T-helper 22 cell (primary cell): ENCODE results near the gene SPATA6L.
A peak's percentile ranks its signal among the peaks of the same experiment; 100 is the strongest.

Experiments
- DNase-seq: peaks from one replicate; pipeline ENCODE4 v3.0.0-alpha.2; 2020; ENCODE audit warnings: low read depth

The SPATA6L gene

DNA sequence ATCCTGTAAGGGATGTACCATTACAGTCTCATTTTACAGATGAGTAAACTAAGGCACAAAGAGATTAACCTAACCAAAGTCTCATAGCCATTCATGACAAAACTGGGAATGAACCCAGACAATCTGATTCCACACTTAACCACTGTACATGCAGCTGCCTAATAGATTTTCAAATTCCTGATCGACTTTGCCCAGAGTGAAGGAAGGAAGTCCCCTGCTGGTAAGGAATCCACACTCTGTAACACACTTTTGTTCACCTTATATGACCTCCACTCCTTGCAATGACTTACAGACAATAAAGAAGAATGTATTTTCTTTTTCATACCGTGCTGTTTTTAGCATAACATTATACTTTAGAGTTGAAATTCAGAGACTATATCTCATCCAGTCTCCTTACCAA lies 35.4 kb downstream of the SPATA6L start:
- no peak for DNase-seq

DNA sequence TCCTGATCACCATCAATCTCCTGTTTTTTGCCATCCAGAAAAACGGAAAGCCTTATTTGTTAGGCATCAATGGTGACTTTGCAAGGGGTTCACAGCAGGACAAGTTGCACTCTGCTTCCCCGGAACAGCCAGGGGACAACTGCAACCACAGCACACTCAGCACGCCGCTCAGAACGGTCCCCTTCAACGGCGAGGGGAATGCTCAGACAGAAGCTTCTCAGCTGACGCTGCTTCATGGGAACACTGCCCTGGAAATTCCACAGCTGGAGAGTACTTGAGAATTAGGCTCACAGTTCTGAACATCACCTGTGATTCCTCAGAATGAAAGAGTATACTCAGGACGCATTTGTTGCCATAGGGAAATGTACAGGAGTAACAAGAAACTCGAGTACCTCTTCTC lies 44.3 kb downstream of the SPATA6L start:
- DNase-seq, result no peak

DNA sequence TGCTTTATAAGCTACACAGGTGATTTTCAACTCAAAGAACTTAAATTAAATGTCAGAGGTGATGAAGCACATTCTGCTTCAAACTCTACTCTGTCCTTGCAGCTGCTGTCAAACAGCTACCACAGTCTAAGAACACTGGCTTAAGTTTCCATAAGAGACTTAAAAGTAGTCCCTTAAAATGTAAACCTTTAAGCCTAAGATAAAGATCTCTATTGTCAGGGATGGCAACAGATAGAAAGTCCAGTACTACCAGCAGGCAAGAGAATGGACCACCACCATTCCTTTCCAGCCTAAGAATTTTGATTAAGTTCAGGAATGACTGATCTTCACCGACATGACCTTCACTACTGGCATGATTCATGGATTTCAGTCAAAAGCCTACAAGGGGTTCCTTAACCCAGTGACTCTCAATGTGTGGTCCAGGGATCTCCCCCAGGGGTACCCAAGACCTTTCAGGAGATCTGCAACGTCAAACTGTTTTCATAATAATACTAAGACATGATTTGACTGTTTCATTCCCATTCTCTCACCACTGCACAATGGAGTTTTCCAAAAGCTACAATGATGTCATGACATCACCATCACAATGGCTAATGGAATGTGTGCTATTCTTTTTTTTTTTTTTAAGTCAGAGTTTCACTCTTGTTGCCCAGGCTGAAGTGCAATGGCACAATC lies 45.3 kb downstream of the SPATA6L start:
- DNase-seq, result no peak

DNA sequence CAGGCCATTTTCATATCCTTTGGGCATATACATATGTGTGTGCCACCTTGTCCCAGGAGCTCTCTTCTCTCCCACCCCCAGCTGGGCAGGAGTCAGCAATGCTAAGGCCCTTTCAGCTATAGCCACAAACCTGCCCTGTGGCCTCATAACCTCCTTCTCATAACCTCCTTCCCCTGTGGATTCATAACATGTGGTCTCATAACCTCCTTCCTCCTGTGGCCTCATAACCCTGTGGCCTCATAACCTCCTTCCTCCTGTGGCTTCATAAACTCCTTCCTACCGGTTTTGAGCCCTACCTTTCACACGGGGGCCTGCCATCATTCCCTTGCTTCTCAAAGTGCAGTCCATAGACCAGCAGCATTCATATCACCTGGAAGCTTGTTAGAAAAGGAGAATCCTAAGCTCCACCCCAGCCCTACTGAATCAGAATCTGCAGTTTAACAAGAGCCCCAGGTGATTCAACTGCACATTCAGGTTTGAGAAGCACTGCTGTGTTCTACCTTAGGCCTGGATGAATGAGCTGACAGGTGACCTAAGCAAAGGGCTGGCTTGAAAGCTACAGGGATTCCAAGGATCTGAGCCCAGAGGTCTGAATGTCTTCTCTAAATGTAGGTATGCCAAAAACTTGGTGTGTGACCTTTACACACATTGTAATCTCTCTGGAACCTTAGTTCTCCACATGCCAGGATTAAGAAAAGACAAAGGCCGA lies 46.1 kb downstream of the SPATA6L start:
- DNase-seq, result no peak

DNA sequence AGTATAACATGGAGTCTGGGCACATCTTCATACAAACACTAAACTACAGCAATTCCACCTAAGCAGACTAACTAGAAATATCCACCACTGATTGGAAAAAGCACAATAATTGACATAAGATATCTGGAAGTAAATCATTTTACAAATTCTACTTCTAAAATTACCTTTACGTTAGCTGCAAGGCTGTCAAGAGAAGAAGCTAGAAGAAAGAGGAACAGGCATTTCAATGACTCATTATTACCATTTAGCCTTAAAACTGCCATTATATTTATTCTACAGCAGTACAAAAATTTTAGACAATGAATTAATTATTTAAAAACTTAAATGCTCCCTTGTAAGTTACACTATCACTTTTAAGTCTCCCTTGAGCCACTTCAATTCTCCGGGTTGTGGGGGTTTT lies 47.6 kb downstream of the SPATA6L start:
- DNase-seq, result no peak

DNA sequence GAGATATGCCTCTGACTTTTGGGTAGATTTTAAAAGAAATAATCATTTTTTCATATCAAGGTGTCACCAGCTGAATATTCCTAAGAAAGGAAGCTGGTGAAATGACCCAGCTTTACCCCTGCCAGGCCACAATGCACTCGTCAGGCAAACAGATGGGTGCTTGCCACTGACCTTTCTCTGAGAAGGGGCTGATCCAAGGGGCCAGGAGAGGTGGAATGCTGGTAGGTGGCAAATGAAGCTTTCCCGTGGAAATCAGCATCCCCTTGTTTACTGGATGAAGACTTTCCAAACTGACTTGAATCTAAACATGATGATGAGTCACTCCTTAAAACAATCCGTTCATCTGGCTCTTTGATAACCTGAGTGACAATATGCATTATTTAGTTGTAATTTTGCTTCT lies 48.5 kb downstream of the SPATA6L start:
- DNase-seq, result no peak

DNA sequence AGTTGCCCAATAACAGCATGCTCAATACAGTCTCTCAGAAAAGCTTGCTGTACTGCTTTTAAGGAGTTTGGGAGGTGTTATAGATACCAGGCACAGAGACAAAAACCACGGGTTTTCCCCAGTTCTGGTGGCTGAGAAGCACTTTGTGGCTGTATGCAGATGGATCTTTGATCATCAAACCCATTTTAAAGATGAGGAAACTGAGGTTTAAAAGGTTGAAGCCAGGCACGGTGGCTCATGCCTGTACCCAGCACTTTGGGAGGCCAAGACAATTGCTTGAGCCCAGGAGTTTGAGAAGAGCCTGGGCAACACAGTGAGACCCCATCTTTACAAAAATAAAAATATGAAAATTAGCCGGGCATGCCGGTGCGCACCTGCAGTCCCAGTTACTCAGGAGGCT lies 50.5 kb downstream of the SPATA6L start:
- no peak for DNase-seq

DNA sequence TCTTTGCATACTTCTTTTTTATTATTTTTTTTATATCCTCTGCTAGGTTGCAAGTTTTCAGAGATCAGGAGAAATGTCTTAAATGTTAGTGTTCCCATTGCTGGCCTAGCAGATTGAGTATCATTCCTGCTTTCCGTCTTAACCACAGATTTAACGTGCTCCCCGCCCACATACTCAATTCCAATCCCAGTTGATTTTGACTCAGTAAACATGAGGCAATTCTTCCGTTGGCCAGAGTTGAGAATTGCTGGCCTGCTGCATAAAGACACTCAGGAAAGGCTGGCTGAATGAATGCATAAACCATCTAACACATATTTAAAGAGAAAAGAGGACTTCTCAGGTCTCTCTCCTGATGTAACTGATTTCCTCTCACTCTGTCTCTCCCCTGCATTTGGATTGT lies 51.0 kb downstream of the SPATA6L start:
- DNase-seq, result no peak

DNA sequence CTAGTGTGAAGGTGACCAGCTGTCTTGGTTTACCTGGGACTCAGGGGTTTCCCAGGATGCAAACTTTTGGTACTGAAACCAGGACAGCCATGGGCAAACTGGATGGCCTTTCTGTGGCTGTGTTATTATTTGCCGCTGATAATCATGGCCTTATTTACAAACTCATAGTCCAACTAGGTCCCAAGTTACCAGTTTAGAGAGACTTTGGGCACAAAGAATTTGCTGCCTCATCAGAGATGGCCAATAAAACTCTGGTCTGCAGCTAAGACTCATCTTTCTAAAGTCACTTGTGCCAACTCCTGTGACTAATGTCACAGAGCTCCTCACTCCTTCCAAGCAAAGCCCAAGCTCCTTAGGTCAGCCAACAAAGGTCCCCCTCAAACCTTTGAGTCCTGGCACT lies 51.7 kb downstream of the SPATA6L start:
- DNase-seq, result no peak

DNA sequence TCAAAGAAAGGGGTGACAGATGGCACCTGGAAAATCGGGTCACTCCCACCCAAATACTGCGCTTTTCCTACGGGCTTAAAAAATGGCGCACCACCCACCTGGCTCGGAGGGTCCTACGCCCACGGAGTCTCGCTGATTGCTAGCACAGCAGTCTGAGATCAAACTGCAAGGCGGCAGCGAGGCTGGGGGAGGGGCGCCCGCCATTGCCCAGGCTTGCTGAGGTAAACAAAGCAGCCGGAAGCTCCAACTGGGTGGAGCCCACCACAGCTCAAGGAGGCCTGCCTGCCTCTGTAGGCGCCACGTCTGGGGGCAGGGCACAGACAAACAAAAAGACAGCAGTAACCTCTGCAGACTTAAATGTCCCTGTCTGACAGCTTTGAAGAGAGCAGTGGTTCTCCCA lies 60.2 kb downstream of the SPATA6L start:
- peak; percentile 20 for DNase-seq

DNA sequence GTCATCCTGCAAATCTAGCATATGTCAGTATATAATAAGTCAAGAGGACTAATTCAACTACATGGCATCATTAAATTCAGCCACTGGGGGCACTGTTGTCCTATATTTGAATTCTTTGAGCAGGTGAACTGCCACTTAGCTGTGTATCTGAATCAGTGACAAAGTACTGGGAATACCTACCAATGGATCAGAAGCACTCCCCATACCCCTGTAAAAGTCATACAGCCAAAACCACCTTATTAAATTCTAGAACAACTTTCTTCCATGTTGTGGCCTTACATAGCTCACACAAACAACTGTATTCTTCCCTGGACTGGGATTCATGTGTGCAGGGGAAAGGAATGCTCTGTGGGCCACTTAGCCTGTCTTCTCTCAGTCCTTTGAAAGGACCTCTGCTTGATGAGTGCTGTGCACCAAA lies 61.6 kb downstream of the SPATA6L start:
- peak; percentile 11 for DNase-seq

DNA sequence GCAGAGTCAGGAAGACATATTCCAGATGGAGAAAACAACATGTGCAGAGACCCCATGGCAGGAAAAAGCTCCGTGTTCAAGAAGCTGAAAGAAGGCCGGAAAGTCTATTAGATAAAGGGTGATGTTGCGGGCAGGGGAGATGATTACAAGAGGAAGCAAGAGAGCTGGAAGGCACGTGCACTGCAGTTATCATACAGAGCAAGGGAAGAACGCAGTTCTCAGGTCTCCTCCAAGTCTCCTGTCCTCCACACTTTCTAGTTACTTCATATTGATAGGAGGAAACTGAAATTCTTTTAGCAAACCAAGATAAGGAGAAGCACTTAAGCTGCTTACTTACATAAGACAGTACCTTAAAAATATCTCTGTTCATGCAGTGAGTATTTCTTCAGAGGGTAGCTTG lies 62.5 kb downstream of the SPATA6L start:
- DNase-seq, result no peak

DNA sequence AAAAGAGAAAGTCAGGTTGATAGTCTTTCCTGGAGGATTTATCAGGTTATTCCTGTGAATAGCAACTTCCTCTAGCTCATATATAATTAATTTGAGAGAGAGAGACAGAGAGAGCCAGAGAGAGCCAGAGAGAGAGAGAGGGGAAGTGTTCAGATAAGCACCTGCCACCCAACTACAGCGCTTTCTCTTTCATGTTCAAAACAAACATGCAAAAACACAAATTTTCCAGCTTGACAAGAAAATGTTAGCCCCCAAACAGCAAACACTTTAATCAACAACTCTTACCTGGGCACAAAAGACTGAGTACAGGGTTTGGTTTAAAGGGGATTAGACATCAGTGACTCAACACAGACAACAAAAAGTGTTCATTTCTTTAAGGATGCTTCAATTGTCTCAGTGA lies 65.9 kb downstream of the SPATA6L start:
- no peak for DNase-seq

DNA sequence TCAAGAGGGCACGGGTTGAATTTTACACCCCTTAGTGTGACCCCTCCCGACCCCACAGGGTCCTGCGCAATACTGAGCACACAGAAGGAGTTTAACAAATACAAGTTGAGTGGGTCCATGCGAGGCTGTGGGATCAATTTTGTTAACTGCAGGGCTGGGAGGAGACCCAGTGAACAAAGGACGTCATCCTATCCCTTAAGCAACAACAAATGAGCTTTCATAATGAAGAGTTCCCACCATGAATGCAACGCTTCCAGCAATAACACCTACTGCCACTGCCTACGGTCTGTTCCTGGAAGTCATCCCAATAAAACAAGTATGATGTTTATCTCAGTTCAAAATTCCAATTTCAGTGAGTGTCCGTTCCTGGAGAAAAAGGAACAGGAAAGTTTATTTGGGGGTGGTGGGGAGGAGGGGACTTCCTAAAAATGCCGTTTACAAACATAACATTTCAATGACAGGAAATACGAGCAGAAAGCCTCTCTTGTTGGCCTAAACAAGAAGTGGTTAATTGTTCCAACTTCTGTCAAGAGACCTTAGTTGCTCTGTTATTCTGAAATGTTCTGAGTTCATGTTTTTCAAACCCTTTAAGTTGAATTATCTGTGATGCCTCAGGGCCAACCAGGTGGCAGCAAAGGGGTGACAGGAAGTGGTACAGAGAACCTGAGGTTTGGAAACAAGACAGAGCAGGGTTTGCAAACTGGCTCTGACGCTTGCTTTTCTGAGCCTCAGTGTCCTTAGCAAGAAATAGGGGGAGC lies 69.9 kb downstream of the SPATA6L start:
- DNase-seq, result peak; percentile 30

DNA sequence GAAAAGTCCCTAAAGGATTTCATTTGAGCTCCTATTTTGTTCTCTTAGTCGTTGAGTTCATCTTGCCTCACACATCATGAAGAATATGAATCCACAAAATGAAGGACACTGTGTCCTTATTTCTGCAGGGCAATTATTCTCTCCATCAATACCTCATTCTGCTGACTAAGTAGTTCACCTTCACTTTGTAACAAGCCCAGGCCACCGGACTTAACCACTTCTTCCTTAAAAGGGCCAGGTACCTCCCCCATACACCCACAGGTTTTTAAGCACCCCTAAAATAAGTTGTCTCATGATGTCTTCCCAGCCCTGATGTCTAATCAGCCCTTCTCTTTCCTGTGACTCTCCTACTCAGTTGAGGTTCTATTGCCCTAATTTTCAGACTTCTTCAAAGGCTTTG lies 71.3 kb downstream of the SPATA6L start:
- DNase-seq, result no peak

DNA sequence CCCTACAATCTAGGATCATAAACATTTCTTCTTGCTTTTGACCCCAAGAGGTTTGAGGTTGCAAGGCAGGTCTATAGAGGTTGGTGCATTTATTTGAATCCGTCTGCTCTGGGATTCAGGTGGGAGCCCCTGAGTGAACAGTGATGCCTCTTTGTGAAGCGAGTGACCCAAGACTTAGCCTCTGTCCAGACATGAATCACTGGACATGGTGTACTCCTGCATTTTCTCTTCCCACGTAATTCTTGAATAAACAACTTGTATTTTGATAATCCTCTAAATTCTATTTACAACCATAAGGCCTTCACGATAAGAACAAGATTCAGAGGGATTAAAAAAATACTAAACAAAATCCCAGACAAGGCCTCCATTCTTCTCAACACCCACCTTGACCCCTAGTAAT lies 71.7 kb downstream of the SPATA6L start:
- DNase-seq, result no peak

DNA sequence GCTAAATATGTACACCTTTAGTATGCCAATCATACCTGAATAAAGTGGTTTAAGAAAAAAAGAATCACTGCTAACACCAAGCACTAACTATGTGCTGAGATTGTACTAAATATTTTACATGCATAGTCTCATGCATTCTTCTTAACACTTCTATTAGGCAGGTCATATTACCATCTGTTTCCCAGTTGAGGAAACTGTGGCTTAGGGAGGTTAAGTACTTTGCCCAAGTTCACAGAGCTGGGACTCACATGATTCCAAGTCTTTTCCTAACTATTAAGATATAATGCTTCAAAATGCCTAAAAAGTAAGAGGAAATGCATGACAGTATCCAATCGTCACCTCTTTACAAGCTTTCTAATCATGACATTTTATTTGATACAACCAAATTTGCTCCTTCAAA lies 73.4 kb downstream of the SPATA6L start:
- no peak for DNase-seq

DNA sequence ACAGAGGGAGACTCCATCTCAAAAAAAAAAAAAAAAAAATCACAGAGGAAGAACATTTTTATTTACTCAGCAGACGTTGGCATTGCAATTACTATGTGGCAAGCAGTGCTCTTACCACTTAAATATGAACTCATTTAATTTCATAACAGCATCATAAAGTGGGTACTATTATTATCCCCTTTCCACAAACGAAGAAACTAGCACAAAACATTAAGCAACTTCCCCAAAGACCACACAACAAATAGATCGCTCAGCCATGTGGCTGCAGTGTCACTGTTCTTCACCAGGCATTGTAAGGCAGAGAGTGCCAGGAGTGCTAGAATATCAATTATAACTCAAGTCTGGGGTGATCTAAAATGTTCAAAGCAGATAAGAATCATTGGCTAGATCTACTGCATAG lies 74.0 kb downstream of the SPATA6L start:
- no peak for DNase-seq

DNA sequence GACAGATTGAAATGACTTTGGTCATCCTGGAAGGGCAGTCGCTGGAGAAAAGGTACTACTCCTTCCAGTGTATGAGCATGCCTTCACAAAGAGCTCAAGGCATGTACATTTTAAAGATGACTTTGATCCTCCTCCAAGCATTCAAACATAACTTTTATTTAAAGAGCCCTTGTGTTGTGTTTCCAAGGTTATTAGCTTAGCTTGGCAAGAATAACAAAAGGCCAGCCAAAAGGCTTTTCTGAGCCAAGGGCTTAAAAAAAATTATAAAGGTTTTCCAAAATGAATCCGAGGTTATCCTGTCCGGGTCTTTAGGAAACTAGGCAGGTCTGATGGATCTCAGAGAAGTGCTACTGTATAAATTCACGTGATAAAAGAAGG lies 75.2 kb downstream of the SPATA6L start:
- no peak for DNase-seq

DNA sequence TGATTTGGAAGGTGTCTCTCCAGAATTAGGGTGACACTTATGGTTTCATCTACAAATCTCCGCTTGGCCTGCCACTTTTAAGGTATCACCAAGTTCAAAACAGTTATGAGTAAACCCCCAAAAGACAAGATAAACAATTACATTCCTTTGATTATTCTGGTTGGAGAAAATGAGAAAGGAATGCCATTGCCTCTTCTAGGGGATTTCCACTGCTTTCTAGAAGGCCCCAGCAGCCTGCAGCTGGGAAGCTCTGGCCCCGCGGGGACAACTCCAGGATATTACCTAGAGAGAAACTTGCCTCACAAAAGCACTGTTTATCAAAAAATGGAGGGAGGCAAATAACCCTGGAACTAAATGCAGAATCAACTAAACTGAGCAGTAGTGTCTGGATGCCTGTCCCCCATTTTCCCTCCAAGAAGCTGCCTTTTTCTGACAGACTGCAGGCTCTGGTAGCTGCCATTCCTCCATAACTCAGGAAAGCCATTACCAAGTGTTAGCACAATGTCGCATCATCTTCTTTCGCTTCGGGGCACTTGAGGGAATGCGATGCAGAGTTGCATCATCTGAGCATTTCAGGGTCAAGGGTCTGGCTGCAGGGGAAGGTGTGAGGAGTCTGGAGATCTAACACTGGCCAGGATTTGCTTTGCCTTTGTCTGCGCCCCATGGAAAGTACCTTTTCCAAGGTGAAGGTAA lies 75.7 kb downstream of the SPATA6L start:
- DNase-seq, result no peak

DNA sequence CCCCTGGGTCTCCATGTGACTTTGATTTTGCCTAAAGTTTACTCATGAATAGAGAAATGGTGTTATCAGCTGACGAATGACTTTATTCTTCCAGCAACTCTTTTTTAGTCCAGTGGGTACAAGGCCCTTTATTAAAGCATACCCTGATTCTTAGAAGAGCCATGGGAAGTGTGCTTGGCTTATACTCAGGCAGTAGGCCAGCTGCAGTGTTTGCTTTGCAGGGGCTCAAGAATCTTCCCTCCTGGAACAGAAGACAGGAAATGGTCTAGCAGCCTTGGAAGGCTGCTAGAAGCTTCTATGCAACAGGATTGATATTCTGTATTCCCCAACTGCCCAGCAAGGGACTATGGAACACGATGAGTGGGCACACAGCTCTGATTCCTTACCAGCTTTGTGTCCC lies 77.6 kb downstream of the SPATA6L start:
- DNase-seq, result no peak

DNA sequence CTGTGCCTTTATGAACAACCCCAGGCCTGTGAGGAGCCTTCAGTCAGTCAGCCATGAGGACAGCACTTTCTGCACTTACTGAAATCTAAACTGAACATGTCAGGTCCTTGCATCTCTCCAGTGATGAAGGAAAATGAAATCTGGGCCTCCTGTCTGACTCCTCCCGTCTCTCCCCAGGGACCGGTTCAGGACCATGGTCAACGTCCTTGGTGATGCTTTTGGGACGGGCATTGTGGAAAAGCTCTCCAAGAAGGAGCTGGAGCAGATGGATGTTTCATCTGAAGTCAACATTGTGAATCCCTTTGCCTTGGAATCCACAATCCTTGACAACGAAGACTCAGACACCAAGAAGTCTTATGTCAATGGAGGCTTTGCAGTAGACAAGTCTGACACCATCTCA lies 81.1 kb downstream of the SPATA6L start:
- DNase-seq, result no peak

DNA sequence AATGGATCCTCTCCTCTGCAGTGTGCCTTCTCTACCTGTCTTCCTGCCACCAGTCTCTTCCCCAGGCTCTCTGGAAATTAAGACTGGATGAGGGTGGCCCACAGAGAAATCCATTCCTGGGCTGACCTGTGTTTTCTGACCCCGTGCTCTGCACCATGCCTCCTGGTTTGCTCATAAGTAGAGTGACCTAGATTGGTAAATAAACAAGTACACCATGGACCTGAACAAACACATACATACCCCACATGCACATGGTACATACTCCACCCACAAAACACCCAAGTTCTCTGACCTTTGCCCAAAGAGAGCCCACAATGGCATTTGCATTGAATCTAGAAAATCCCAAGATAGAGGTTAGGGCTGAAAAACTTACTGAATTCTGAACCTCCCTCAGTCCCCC lies 81.6 kb downstream of the SPATA6L start:
- no peak for DNase-seq
